Measurements from ENCODE around the gene MEIS2. TPM values are rescaled to one million over a fixed set of nuclear protein-coding genes. Genes with fewer than 3 reads are reported as not detected.

MEIS2 gene
- total and polyA plus RNA-seq, 12 donors, result 21.1 to 64.5 (median 48.5) TPM

GRCh38 chr15:36884936-36885635, 215.3 kb downstream of the MEIS2 start:
- intact Hi-C loops (cut with DNase I), result loop anchor here in 9 of 10 donors (2.0 to 10.0 kb wide), 9 partner anchors 212 to 1000 kb away; partner anchors contain the start of gene MEIS2 (in 3 of the 9)
- Histone ChIP-seq H3K27me3 (peaks cover 0 to 97% (median 58%) of the 10 kb centered on the region in 7 donors), H3K36me3 (peaks cover 0 to under 1% (median 0%) of the 10 kb centered on the region in 9 donors), H3K4me3 (no peak overlapping the region), H3K4me1 (peaks cover 0 to 30% (median 4%) of the 10 kb centered on the region in 9 donors), H3K27ac (no peak overlapping the region), H3K9me3 (no peaks in the 10 kb centered on the region)
- WGBS, 2 donors, result 69 to 76% methylated on average over 7 of the region's 7 CpGs
- TF ChIP-seq CTCF (IDR thresholded peaks at IDR 0.05), result no peak
- DNase-seq (no peak), ATAC-seq (no peak)

- no peaks in the 10 kb centered on the region for H3K36me3 ChIP-seq
- WGBS, 2 donors, result 44 to 55% methylated on average over 3 of the region's 3 CpGs
- TF ChIP-seq CTCF (IDR thresholded peaks at IDR 0.05), result no peak
- peaks cover 0 to 100% (median 64%) of the 10 kb centered on the region in 7 donors for H3K27me3 ChIP-seq
- DNase-seq, result no peak
- no peak for ATAC-seq
- intact Hi-C loops (cut with DNase I), result loop anchor here in 7 of 10 donors (2.0 to 10.0 kb wide), 8 partner anchors 213 to 1000 kb away; partner anchors contain the start of gene MEIS2 (in 1 of the 7)
- peaks cover 0 to 30% (median 4%) of the 10 kb centered on the region in 9 donors for H3K4me1 ChIP-seq
- H3K27ac ChIP-seq, result no peak overlapping the region
- no peak overlapping the region for H3K4me3 ChIP-seq
- H3K9me3 ChIP-seq, result no peaks in the 10 kb centered on the region
Measured at GRCh38 chr15:36884518-36884875, 215.9 kb downstream of the MEIS2 start.

GRCh38 chr15:36883713-36884517, 216.4 kb downstream of the MEIS2 start:
- 13 to 17% methylated on average over 27 of the region's 27 CpGs for WGBS, 2 donors
- DNase-seq, result peak; percentile 87 to 88
- ATAC-seq, result peak; percentile 85 to 96 (median 91)
- peaks cover 0 to 29% (median 4%) of the 10 kb centered on the region in 9 donors for H3K4me1 ChIP-seq
- peak overlapping the region in 9 of 10 donors; percentile 21 to 53 (median 40) for H3K4me3 ChIP-seq
- peak; percentile 76 to 88 (median 84) for TF ChIP-seq CTCF (IDR thresholded peaks at IDR 0.05)
- H3K27ac ChIP-seq, result no peak overlapping the region
- H3K36me3 ChIP-seq, result no peaks in the 10 kb centered on the region
- H3K27me3 ChIP-seq, result peaks cover 0 to 100% (median 66%) of the 10 kb centered on the region in 7 donors
- no peaks in the 10 kb centered on the region for H3K9me3 ChIP-seq
- intact Hi-C loops (cut with DNase I), result loop anchor here in 8 of 10 donors (2.0 to 10.0 kb wide), 10 partner anchors 213 to 1001 kb away; partner anchors contain the start of gene MEIS2 (in 2 of the 8)

DNA sequence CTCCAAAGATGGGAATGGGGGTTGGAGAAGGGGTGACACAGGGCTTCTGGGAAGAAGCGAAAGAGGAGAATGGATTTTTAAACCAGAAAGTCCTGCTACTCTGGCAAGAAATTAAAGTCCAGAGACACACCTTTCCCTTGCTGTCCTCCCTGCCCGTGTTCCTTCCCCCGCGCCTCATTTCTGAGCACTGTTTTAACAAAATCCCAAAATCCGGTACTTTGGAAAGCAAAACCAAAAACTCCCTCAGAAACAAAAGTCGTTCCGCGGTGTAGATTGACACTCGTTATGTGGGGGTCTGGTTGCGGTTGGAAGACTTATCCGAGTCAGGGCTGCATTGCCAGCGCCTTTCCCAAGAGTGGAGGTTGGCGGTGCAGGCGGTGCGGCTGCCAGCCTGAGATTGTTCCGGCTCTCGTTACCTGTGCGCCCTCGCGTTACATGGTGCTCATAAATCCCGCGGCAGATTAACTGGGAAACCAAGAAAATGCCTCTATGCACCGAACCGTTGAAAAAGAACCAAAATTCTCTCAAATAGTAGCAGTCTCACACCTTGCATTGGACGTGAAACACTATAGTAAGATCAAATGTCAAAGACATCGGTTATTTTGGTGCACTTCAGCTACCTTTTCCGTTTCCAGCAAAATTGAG, 217.7 kb downstream of the MEIS2 start:
- intact Hi-C loops (cut with DNase I), result loop anchor here in 8 of 10 donors (2.0 to 10.0 kb wide), 8 partner anchors 215 to 1002 kb away; partner anchors contain the start of gene MEIS2 (in 2 of the 8)
- TF ChIP-seq CTCF (IDR thresholded peaks at IDR 0.05), result no peak
- Histone ChIP-seq H3K4me3 (peak overlapping the region in 6 of 10 donors; percentile 31 to 50 (median 44)), H3K36me3 (no peaks in the 10 kb centered on the region), H3K4me1 (peaks cover 0 to 19% (median 7%) of the 10 kb centered on the region in 9 donors), H3K9me3 (no peaks in the 10 kb centered on the region), H3K27ac (no peak overlapping the region), H3K27me3 (peaks cover 0 to 98% (median 64%) of the 10 kb centered on the region in 7 donors)
- ATAC-seq, result peak in 4 of 8 donors; percentile 27 to 58 (median 40)
- 16 to 20% methylated on average over 27 of the region's 27 CpGs for WGBS, 2 donors
- DNase-seq, result no peak

Data from heart right ventricle (tissue), 16 donors.